GM20000 (cell line): ENCODE results near the gene EPB41L4B.

Source experiments
- DNase-seq: peaks from one replicate; pipeline ENCODE4 v3.0.0; 2012; ENCODE audit warnings: low spot score
- CTCF ChIP-seq: IDR thresholded peaks from 2 replicates; pipeline ENCODE4 v1.5.1; 2012; ENCODE audit warnings: mild to moderate bottlenecking, control low read depth; ENCODE audit errors: extremely low read depth, missing control alignments

Gene EPB41L4B

GRCh38 chr9:109320331-109320741 lies 523 bp downstream of the EPB41L4B start:
- DNase-seq: peak; percentile 77
- no peak for TF ChIP-seq CTCF

GRCh38 chr9:109319626-109320241 lies 1.1 kb downstream of the EPB41L4B start:
- DNase-seq: peak; percentile 40
- TF ChIP-seq CTCF: no peak

- TF ChIP-seq CTCF: no peak
- DNase-seq: peak; percentile 35
Observed at GRCh38 chr9:109319017-109319625, 1.7 kb downstream of the EPB41L4B start.

- DNase-seq: no peak
- TF ChIP-seq CTCF: no peak
Observed at GRCh38 chr9:109317979-109318741, 2.7 kb downstream of the EPB41L4B start.

- DNase-seq: no peak
- TF ChIP-seq CTCF: no peak
Observed at GRCh38 chr9:109317311-109317978, 3.4 kb downstream of the EPB41L4B start.

- no peak for DNase-seq
- TF ChIP-seq CTCF: no peak
Observed at GRCh38 chr9:109316207-109316640, 4.6 kb downstream of the EPB41L4B start.
